ENCODE data around the gene ADAM15.

- TF ChIP-seq CTCF (IDR thresholded peaks at IDR 0.05) (no peak), EZH2 (IDR thresholded peaks at IDR 0.05; ENCODE audit: borderline replicate concordance, insufficient read depth, low read depth, low read length, poor library complexity, severe bottlenecking) (no peak)
These were observed 2.4 kb upstream of the ADAM15 start for GRCh38 chr1:155048449-155049334.
